Breast epithelium (tissue), 4 donors: ENCODE data around the gene MYO3B. TPM values are rescaled to one million over a fixed set of nuclear protein-coding genes. Genes with fewer than 3 reads are reported as not detected.
"Not testable (repeated sequence)": the region's sequence is repeated elsewhere in the genome, so short reads cannot be mapped to it uniquely, and the experiment has no call there.

Experiments
- DNase-seq, 2 donors: peaks; one replicate each; pipeline ENCODE4 v3.0.0-alpha.2; 2019; ENCODE audit warnings: low spot score in 2 of 2
- H3K27ac ChIP-seq, 2 donors: fragments of 200-600 bp; sonication (generic) in 1 of 2; one replicate each; pipeline ENCODE4 v1.5.1; 2016 to 2019; ENCODE audit warnings: mild to moderate bottlenecking in 1 of 2
- H3K27me3 ChIP-seq, 2 donors: fragments of 200-600 bp; sonication (generic) in 1 of 2; one replicate each; pipeline versions ENCODE4 v1.5.1 to v1.6.0; 2017 to 2019; ENCODE audit warnings: control low read depth in 1 of 2, mild to moderate bottlenecking in 1 of 2
- H3K36me3 ChIP-seq: fragments of 200-600 bp; one replicate; pipeline ENCODE4 v1.5.1; 2019
- H3K4me1 ChIP-seq, 2 donors: fragments of 200-600 bp; sonication (generic); one replicate each; pipeline ENCODE4 v1.5.1; 2016 to 2019; ENCODE audit warnings: control low read depth in 1 of 2
- H3K4me3 ChIP-seq, 3 donors: fragments of 200-600 bp; sonication (generic); 1 replicate in 2 of 3; 2 replicates in 1 of 3; pipeline ENCODE4 v1.5.1; 2016 to 2019; ENCODE audit warnings: mild to moderate bottlenecking in 3 of 3, moderate library complexity in 2 of 3
- H3K9me3 ChIP-seq, 2 donors: fragments of 200-600 bp; sonication (generic) in 1 of 2; one replicate each; pipeline ENCODE4 v1.5.1; 2016 to 2019; ENCODE audit warnings: control low read depth in 1 of 2
- CTCF ChIP-seq, 3 donors: fragments of 450-650 bp; IDR thresholded peaks; one replicate each; pipeline ENCODE4 v1.5.1; 2016 to 2017; ENCODE audit warnings: antibody characterized with exemption in 3 of 3, mild to moderate bottlenecking in 3 of 3, moderate library complexity in 3 of 3
- POLR2A ChIP-seq: fragments of 450-650 bp; IDR thresholded peaks from one replicate; pipeline ENCODE4 v1.6.1; 2016; ENCODE audit warnings: antibody characterized with exemption, mild to moderate bottlenecking, moderate library complexity
- POLR2AphosphoS5 ChIP-seq, 3 donors: sonication (generic); formaldehyde crosslinking; IDR thresholded peaks; one replicate each; pipeline ENCODE4 v1.6.1; 2017; ENCODE audit warnings: antibody characterized with exemption in 3 of 3
- intact Hi-C: fragments of 100-400 bp; cut with DNase I; formaldehyde crosslinking; loops from one replicate; pipeline ENCODE4 v1.15.1; 2023; ENCODE audit warnings: low total_unique reads
- total RNA-seq, 3 donors: library from RNA; depleted of rRNA; stranded (reverse); fragments of >200 nt; gene quantifications; one replicate each; pipeline ENCODE4 v1.1.0, GENCODE V29; 2016

The MYO3B gene
- total RNA-seq, 3 donors from 2014 or later = 0.15 to 0.98 (median 0.16) TPM

GRCh38 chr2:170467568-170468422 lies 289.8 kb downstream of the MYO3B start:
- intact Hi-C loops = no loop called here

DNA sequence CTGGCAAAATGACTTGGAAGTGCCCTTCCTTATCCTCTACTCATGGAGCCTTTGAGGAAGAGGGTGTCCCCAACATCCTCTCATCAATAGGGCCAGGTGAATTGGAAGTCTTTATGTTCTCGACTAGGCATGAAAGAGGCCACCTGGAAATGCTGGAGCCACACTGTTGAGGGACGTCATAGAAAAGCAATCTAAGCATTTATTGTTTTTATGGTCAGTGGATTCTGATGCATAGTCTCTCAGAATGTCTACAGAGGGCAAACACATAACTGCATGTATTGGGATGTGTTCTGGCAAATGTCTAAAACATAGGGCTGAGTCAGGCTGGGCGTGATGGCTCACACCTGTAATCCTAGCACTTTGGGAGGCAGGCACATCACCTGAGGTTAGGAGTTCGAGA lies 290.6 kb downstream of the MYO3B start:
- H3K9me3 ChIP-seq = no peaks in the 10 kb centered on the region
- no peak overlapping the region for H3K4me3 ChIP-seq
- intact Hi-C loops = no loop called here
- DNase-seq = no peak
- H3K27me3 ChIP-seq = no peaks in the 10 kb centered on the region
- TF ChIP-seq POLR2A (no peak), CTCF (IDR thresholded peaks at IDR 0.05) (no peak), POLR2AphosphoS5 (IDR thresholded peaks at IDR 0.05) (no peak)
- H3K4me1 ChIP-seq = no peaks in the 10 kb centered on the region
- H3K27ac ChIP-seq = no peak overlapping the region
- no peaks in the 10 kb centered on the region for H3K36me3 ChIP-seq

More at GRCh38 chr2:170467568-170468422, 289.8 kb downstream of the MYO3B start:
- H3K9me3 ChIP-seq = no peaks in the 10 kb centered on the region
- no peaks in the 10 kb centered on the region for H3K36me3 ChIP-seq
- no peak for DNase-seq
- TF ChIP-seq POLR2A (no peak), CTCF (IDR thresholded peaks at IDR 0.05) (no peak), POLR2AphosphoS5 (IDR thresholded peaks at IDR 0.05) (no peak)
- H3K27ac ChIP-seq = no peak overlapping the region
- H3K4me3 ChIP-seq = no peak overlapping the region
- H3K27me3 ChIP-seq = no peaks in the 10 kb centered on the region
- no peaks in the 10 kb centered on the region for H3K4me1 ChIP-seq

DNA sequence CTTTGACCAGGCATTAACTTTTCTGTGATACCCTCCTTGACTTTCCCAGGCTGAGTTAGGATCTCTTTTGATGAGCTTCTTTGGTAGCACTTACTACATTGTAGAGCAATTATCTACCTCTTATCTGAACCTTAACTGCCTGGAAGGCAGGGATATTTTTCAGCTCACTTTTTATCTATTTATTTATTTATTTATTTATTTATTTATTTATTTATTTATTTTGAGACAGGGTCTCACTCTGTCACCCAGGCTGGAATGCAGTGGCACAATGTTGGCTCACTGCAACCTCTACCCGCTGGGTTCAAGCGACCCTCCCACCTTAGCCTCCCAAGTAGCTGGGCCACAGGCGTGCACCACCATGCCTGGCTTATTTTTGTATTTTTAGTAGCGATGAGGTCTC lies 294.6 kb downstream of the MYO3B start:
- H3K36me3 ChIP-seq, intact Hi-C loops, H3K9me3 ChIP-seq, H3K27ac ChIP-seq, H3K27me3 ChIP-seq, DNase-seq, H3K4me3 ChIP-seq, H3K4me1 ChIP-seq: not testable (repeated sequence)

DNA sequence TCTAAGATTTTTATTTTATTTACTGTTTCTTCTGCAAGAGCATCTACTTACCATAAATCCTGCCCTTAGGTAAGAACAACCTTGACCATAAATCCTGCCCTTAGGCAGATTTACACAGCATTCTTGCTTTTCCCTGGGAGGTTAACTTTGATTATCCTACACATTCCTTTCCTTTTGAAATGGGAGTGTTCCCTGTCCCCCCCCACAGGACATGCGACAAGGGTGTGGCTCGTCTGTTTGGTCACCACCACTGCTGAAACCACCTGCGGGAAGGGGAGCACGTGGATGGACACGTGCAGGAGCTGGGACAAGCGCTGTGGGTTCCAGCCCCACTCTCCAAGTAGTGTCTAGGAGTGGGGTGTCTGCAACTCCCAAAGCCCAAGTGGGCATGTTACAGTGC lies 297.9 kb downstream of the MYO3B start:
- no peaks in the 10 kb centered on the region for H3K27me3 ChIP-seq
- DNase-seq = no peak
- no peak for TF ChIP-seq POLR2AphosphoS5 (IDR thresholded peaks at IDR 0.05)
- no peak for TF ChIP-seq CTCF (IDR thresholded peaks at IDR 0.05)
- TF ChIP-seq POLR2A = no peak
- no peaks in the 10 kb centered on the region for H3K4me1 ChIP-seq
- no peak overlapping the region for H3K4me3 ChIP-seq
- no peaks in the 10 kb centered on the region for H3K9me3 ChIP-seq
- H3K27ac ChIP-seq = no peak overlapping the region
- H3K36me3 ChIP-seq = no peaks in the 10 kb centered on the region
- intact Hi-C loops = no loop called here

- DNase-seq = no peak
- intact Hi-C loops = no loop called here
- H3K4me1 ChIP-seq = no peaks in the 10 kb centered on the region
- no peaks in the 10 kb centered on the region for H3K27me3 ChIP-seq
- H3K4me3 ChIP-seq = no peak overlapping the region
- no peaks in the 10 kb centered on the region for H3K9me3 ChIP-seq
- TF ChIP-seq POLR2A = no peak
- no peak for TF ChIP-seq POLR2AphosphoS5 (IDR thresholded peaks at IDR 0.05)
- no peak for TF ChIP-seq CTCF (IDR thresholded peaks at IDR 0.05)
- H3K27ac ChIP-seq = no peak overlapping the region
- no peaks in the 10 kb centered on the region for H3K36me3 ChIP-seq
Observed at GRCh38 chr2:170477630-170478029, 299.7 kb downstream of the MYO3B start.
